ENCODE results near the gene RAB3GAP2. TPM values are rescaled to one million over a fixed set of nuclear protein-coding genes. Genes with fewer than 3 reads are reported as not detected.

The RAB3GAP2 gene
- total and polyA plus RNA-seq, 10 of the 15 experiments (the other 5 are each of a cell fraction or from before 2014, with no cell fraction given) = 11.9 to 51.1 (median 24.4) TPM

DNA sequence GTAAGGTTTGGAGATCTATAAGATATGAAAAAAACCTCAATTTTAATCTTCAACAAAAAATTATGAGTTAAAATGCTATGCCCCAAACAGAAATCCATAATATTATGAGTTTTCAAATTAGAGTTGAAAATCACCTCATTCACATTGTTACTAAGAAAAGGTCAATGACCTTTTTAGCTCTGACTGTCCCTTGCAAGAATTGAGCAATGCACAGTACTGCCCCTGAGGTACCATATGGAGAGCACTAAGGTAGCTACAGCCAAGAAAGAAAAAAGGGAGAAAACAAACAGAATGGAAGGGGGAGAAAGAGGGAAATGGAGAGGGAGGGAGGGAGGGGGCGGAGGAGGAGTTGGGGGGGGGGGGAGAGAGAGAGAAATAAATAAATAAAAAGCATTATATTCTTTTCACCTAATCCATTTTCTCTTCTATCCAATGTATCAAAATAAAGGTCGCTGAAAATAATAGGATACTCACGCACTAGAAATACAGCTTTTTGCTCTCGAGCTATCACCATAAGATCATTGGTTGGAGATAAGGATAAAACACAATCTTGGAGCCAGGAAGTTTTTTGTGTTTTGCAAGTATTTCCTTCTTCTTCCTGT, 58.8 kb downstream of the RAB3GAP2 start:
- CTCF ChIA-PET = interaction anchor here (0.7 to 11.4 kb wide), 4 partner anchors 12 to 562 kb away, joined by 3 to 101 read pairs (median 16); no protein-coding TSS in a partner anchor
- WGBS (ENCODE audit: insufficient coverage, insufficient replicate concordance, low lambda C conversion rate, missing lambda C conversion rate) = 69% methylated on average over 4 of the region's 4 CpGs
- TF ChIP-seq MYB (IDR thresholded peaks at IDR 0.05; ENCODE audit: borderline replicate concordance, low read depth, low read length) = no peak
- TF ChIP-seq BCL11A (IDR thresholded peaks at IDR 0.05; ENCODE audit: low read depth, low read length) = no peak
- TF ChIP-seq EP300 (IDR thresholded peaks at IDR 0.05; ENCODE audit: borderline replicate concordance in 1 of 2, control insufficient read depth in 1 of 2, low read depth in 2 of 2, low read length in 2 of 2) = no peak
- TF ChIP-seq, protein P1, sequence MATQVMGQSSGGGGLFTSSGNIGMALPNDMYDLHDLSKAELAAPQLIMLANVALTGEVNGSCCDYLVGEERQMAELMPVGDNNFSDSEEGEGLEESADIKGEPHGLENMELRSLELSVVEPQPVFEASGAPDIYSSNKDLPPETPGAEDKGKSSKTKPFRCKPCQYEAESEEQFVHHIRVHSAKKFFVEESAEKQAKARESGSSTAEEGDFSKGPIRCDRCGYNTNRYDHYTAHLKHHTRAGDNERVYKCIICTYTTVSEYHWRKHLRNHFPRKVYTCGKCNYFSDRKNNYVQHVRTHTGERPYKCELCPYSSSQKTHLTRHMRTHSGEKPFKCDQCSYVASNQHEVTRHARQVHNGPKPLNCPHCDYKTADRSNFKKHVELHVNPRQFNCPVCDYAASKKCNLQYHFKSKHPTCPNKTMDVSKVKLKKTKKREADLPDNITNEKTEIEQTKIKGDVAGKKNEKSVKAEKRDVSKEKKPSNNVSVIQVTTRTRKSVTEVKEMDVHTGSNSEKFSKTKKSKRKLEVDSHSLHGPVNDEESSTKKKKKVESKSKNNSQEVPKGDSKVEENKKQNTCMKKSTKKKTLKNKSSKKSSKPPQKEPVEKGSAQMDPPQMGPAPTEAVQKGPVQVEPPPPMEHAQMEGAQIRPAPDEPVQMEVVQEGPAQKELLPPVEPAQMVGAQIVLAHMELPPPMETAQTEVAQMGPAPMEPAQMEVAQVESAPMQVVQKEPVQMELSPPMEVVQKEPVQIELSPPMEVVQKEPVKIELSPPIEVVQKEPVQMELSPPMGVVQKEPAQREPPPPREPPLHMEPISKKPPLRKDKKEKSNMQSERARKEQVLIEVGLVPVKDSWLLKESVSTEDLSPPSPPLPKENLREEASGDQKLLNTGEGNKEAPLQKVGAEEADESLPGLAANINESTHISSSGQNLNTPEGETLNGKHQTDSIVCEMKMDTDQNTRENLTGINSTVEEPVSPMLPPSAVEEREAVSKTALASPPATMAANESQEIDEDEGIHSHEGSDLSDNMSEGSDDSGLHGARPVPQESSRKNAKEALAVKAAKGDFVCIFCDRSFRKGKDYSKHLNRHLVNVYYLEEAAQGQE (IDR thresholded peaks at IDR 0.05; ENCODE audit: low read depth, low read length) = no peak
- TF ChIP-seq, protein P2, sequence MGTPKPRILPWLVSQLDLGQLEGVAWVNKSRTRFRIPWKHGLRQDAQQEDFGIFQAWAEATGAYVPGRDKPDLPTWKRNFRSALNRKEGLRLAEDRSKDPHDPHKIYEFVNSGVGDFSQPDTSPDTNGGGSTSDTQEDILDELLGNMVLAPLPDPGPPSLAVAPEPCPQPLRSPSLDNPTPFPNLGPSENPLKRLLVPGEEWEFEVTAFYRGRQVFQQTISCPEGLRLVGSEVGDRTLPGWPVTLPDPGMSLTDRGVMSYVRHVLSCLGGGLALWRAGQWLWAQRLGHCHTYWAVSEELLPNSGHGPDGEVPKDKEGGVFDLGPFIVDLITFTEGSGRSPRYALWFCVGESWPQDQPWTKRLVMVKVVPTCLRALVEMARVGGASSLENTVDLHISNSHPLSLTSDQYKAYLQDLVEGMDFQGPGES (IDR thresholded peaks at IDR 0.05) = no peak
- no peak for TF ChIP-seq HDAC6 (IDR thresholded peaks at IDR 0.05; ENCODE audit: unreplicated experiment)
- TF ChIP-seq, protein P3, sequence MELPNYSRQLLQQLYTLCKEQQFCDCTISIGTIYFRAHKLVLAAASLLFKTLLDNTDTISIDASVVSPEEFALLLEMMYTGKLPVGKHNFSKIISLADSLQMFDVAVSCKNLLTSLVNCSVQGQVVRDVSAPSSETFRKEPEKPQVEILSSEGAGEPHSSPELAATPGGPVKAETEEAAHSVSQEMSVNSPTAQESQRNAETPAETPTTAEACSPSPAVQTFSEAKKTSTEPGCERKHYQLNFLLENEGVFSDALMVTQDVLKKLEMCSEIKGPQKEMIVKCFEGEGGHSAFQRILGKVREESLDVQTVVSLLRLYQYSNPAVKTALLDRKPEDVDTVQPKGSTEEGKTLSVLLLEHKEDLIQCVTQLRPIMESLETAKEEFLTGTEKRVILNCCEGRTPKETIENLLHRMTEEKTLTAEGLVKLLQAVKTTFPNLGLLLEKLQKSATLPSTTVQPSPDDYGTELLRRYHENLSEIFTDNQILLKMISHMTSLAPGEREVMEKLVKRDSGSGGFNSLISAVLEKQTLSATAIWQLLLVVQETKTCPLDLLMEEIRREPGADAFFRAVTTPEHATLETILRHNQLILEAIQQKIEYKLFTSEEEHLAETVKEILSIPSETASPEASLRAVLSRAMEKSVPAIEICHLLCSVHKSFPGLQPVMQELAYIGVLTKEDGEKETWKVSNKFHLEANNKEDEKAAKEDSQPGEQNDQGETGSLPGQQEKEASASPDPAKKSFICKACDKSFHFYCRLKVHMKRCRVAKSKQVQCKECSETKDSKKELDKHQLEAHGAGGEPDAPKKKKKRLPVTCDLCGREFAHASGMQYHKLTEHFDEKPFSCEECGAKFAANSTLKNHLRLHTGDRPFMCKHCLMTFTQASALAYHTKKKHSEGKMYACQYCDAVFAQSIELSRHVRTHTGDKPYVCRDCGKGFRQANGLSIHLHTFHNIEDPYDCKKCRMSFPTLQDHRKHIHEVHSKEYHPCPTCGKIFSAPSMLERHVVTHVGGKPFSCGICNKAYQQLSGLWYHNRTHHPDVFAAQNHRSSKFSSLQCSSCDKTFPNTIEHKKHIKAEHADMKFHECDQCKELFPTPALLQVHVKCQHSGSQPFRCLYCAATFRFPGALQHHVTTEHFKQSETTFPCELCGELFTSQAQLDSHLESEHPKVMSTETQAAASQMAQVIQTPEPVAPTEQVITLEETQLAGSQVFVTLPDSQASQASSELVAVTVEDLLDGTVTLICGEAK (IDR thresholded peaks at IDR 0.05; ENCODE audit: borderline replicate concordance) = no peak
- no peak for TF ChIP-seq NFYA (IDR thresholded peaks at IDR 0.05; ENCODE audit: borderline replicate concordance, low read depth, low read length)
- no peak for TF ChIP-seq POU2F2 (IDR thresholded peaks at IDR 0.05; ENCODE audit: borderline replicate concordance, low read depth, low read length)
- no peak for TF ChIP-seq MEF2B (IDR thresholded peaks at IDR 0.05; ENCODE audit: partially characterized antibody, poor library complexity, severe bottlenecking)
- BruUV-seq (replicated peaks) = no TSS peak
- Histone ChIP-seq H4K20me1 (ENCODE audit: control insufficient read depth, insufficient read depth) (no peaks in the 10 kb centered on the region), H3K9ac (ENCODE audit: control insufficient read depth, insufficient read depth, low read length) (no peak overlapping the region), H3K9me3 (replicated peaks; ENCODE audit: control insufficient read depth, insufficient read depth, low read length) (no peaks in the 10 kb centered on the region; the same call in 2 of the 3 replicates), H3K36me3 (ENCODE audit: control insufficient read depth in 2 of 2, insufficient read depth in 2 of 2, low read length in 1 of 2) (peaks cover 3 to 12% of the 10 kb centered on the region in 2 experiments; a peak in 3 of 4 replicates), H3K79me2 (ENCODE audit: control insufficient read depth, insufficient read depth, low read length) (peaks cover 21% of the 10 kb centered on the region), H3K27ac (ENCODE audit: control insufficient read depth, insufficient read depth) (no peak overlapping the region), H3K4me1 (ENCODE audit: control insufficient read depth, insufficient read depth, low read length) (no peaks in the 10 kb centered on the region; the same call in 1 of the 2 replicates), H3K27me3 (replicated peaks in 1 of 2; ENCODE audit: control insufficient read depth in 2 of 2, insufficient read depth in 2 of 2, low read length in 1 of 2) (no peaks in the 10 kb centered on the region), H2AFZ (ENCODE audit: control insufficient read depth, low read depth, low read length) (no peak overlapping the region), H3K4me2 (ENCODE audit: control insufficient read depth, insufficient read depth) (no peak overlapping the region), H3K4me3 (no peak overlapping the region)
- ATAC-seq = no peak
- DNase-seq (ENCODE audit: low read depth, low spot score) = no peak
- in situ Hi-C loops (cut with MboI) = no loop called here
- POLR2A ChIA-PET = no interaction called here
- RAD21 ChIA-PET (ENCODE audit: unreplicated experiment) = interaction anchor here (0.9 to 18.1 kb wide), 2 partner anchors 24 to 58 kb away, joined by 3 to 189 read pairs; partner anchors contain the start of gene RAB3GAP2
- SMC1A ChIA-PET (ENCODE audit: uncharacterized antibody, unreplicated experiment) = interaction anchor here (1.3 to 11.8 kb wide), 4 partner anchors 10 to 61 kb away, joined by 4 to 250 read pairs (median 6); partner anchors contain the start of gene RAB3GAP2
- no peak for FAIRE-seq
- intact Hi-C loops (cut with micrococcal nuclease; ENCODE audit: unreplicated experiment) = loop anchor here (10.0 kb wide), 1 partner anchor 211 kb away; no protein-coding TSS in a partner anchor
